NCI-H2029 treated with DMSO at 0.1 percent for 48 hours (cell line): ENCODE data around the gene FLG.
"Not testable (repeated sequence)": the region's sequence is repeated elsewhere in the genome, so short reads cannot be mapped to it uniquely, and the experiment has no call there.

Experiments
- DNase-seq: peaks from one replicate; lab custom pipeline; 2025; lab: John Stamatoyannopoulos, UW

FLG gene

DNA sequence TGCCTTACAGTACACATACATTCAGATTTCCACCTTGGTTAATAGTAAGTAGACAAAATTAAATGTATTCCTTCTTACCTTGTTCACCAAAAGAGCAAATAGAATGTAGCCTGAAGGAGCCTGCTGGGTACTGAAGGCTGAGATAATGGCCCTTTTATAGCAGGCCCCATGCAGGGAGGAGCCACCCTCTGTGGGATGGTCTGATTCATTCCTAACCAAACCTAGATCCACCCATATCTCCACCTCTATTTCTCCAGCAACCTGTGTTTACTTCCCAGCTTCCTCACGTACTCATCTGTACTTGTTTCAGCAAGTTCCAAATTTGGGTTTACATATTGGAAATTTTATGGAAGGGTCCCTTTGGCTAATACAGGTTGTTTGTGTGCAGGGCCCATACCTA lies at the start of gene FLG:
Gene FLG (minus strand): TSS at position 129 of the 400 bp plus-strand sequence. CDS start 9,783 bp downstream, outside the sequence.
- no peak for DNase-seq

DNA sequence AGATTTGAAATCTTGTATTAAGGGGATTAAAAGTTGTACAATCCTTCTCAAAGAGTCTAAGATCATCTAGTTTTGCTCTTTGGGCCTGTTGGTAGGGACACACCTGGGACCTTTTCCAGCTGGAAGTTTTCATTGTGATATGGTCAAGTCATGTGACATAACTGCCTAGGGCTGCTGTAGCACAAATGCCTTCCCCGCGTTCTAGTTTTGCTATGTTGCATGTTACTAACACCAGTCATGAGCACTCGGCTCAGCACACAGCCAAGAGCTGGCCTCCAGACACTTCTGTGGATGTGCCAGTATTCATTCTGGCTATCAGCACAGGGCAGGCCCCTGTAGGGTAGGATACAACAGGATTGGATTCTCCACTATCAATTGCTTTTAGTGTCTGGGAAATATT lies 49.4 kb upstream of the FLG start:
- DNase-seq = no peak

- no peak for DNase-seq
Observed at GRCh38 chr1:152372672-152373071, 47.6 kb upstream of the FLG start.

- DNase-seq = no peak
Observed at GRCh38 chr1:152367436-152367835, 42.4 kb upstream of the FLG start.

GRCh38 chr1:152359906-152360305 lies 34.9 kb upstream of the FLG start, which contains the start of gene FLG2:
Gene FLG2, minus strand, starts transcription at chr1:152360006. Its CDS starts 1,122 bp downstream, at chr1:152358884.
- DNase-seq = no peak

DNA sequence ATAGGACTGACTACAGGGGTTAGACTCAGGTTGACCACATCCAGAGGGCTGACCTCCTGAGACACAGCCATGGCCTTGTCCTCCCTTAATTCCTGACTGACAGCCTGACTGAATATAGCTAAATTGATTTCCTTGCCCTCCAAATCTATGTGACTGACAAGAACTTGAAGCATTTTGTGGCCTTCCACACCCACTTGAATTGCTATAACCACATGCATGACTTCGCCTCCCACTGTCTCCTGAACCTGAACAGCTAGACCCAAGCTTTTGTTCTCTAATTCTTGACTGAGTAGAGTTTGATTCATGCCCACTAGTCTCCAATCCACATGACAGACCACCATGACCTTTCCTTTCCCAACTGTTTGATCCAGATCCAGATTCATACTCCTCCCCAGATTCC lies 31.7 kb upstream of the FLG start:
- no peak for DNase-seq

GRCh38 chr1:152349611-152350010 lies 24.6 kb upstream of the FLG start:
- no peak for DNase-seq

DNA sequence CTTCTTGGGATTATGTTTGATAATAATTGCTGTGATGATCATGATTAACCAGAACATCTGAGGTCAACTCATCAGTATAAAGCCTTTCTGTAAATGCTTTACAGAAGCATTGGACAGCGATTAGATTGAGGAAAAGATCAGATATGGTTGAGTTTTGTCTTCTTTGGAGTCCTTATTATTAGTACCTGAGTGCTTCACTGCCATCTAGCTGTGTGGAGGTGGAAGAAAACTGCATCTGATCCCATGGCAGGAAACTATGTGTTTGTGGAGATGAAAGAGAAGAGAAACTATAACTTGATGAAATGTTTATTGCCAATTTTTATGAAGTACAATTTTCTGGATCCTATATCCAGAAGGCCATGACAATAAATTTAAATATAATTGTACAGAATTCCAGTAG lies 23.4 kb upstream of the FLG start:
- no peak for DNase-seq

- DNase-seq = peak; percentile 7
Observed at GRCh38 chr1:152347116-152347728, 22.2 kb upstream of the FLG start.

DNA sequence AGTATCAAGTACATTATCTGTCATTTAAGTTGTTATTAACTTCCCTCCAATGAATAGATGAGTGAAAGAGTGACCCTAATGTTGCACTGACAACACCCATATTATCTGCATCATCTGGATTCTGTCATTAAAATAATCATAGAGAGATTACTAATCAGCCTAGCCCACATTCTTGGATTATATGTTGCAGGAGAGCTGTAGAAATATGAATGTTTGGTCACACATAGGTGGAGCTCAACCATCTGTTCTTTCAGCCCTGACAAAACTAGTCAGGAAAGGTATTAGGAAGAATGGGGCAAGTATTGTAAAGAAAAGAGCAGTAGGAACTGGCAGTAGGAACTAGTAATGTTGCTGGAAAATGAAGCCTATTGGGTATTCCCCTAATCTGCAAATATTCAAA lies 19.4 kb upstream of the FLG start:
- no peak for DNase-seq

GRCh38 chr1:152343006-152343405 lies 18.0 kb upstream of the FLG start:
- DNase-seq = no peak

- no peak for DNase-seq
Observed at GRCh38 chr1:152335399-152335798, 10.4 kb upstream of the FLG start.

DNA sequence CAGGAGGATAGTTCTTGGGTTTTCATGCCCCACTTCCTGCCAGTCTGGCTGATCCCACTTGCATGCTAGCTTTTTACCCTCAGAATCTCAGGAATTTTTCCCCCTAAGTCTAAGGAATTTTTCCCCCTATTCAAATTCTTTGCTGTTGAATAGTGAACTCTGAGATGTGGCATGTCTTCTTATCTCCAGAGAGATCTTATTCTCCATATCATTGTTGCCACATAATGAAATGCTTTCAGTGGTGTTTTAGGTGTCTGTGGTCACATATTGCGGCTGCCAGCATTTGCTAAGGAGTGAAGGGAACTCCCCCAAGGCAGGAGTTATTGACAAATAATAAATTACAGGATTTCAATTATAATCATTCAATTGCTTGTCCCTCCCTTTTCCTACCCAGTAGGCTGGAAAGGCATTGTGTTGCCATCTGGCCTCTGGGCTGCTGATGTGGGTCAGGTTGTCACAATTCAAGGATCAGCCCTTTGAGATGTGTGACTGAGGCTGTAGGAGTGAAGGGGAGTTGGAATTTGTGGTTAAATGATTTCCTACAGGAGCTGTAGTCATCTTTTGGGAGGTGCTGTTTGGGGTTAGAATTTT lies 3.9 kb upstream of the FLG start:
- DNase-seq = no peak

- no peak for DNase-seq
Observed at GRCh38 chr1:152313970-152314369, 11.1 kb downstream of the FLG start.

- no peak for DNase-seq
Observed at GRCh38 chr1:152313319-152313801, 11.7 kb downstream of the FLG start.

- not testable (repeated sequence) for DNase-seq
Observed at GRCh38 chr1:152312169-152312568, 12.9 kb downstream of the FLG start.

DNA sequence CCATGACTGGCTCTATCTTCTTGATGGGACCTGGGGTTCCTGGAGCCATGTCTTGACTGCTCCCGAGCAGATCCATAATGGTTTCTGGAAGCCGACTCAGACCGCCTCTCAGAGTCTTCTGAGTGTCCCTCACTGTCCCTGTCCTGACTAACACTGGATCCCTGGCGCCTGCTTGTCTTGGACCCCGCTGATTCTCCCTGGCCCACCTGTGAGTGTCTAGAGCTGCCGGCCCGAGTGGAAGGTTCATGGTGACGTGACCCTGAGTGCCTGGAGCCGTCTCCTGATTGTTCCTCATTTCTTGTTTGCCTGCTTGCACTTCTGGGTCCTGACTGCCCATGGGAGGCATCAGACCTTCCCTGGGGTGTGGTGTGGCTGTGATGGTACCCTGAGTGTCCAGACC lies 15.1 kb downstream of the FLG start:
- DNase-seq = no peak

GRCh38 chr1:152309320-152309901 lies 15.6 kb downstream of the FLG start:
- DNase-seq = not testable (repeated sequence)

GRCh38 chr1:152308758-152309157 lies 16.3 kb downstream of the FLG start:
- DNase-seq = not testable (repeated sequence)

GRCh38 chr1:152307970-152308369 lies 17.1 kb downstream of the FLG start:
- not testable (repeated sequence) for DNase-seq

- not testable (repeated sequence) for DNase-seq
Observed at GRCh38 chr1:152306123-152306522, 18.9 kb downstream of the FLG start.

- not testable (repeated sequence) for DNase-seq
Observed at GRCh38 chr1:152304773-152305172, 20.3 kb downstream of the FLG start.

DNA sequence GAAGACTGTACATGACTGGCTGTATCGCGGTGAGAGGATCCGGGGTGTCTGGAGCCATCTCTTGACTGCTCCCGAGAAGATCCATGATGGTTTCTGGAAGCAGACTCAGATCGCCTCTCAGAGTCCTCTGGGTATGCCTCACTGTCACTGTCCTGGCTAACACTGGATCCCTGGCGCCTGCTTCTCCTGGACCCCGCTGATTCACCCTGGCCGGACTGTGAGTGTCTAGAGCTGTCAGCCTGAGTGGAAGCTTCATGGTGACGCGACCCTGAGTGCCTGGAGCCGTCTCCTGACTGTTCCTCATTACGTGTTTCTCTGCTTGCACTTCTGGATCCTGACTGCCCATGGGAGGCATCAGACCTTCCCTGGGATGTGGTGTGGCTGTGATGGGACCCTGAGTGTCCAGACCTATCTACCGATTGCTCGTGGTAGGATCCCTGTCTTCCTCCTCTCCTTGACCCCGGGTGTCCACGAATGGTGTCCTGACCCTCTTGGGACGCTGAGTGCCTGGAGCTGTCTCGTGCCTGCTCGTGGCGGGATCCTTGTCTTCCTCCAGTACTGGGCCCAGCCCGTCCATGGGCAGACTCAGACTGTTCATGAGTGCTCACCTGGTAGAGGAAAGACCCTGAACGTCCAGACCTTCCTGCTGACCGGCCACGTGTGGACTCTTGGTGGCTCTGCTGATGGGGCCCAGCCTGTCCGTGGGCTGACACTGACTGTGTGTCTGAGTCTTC lies 21.7 kb downstream of the FLG start:
- not testable (repeated sequence) for DNase-seq
